GM20000 (cell line): ENCODE data around the gene IL12RB1.

ENCODE experiments used
- DNase-seq: peaks from one replicate; pipeline ENCODE4 v3.0.0; 2012; ENCODE audit warnings: low spot score
- TF ChIP-seq, protein P1 (sequence below): IDR thresholded peaks from 2 replicates; pipeline ENCODE4 v1.5.1; 2012; ENCODE audit warnings: mild to moderate bottlenecking, control low read depth; ENCODE audit errors: extremely low read depth, missing control alignments

The IL12RB1 gene

DNA sequence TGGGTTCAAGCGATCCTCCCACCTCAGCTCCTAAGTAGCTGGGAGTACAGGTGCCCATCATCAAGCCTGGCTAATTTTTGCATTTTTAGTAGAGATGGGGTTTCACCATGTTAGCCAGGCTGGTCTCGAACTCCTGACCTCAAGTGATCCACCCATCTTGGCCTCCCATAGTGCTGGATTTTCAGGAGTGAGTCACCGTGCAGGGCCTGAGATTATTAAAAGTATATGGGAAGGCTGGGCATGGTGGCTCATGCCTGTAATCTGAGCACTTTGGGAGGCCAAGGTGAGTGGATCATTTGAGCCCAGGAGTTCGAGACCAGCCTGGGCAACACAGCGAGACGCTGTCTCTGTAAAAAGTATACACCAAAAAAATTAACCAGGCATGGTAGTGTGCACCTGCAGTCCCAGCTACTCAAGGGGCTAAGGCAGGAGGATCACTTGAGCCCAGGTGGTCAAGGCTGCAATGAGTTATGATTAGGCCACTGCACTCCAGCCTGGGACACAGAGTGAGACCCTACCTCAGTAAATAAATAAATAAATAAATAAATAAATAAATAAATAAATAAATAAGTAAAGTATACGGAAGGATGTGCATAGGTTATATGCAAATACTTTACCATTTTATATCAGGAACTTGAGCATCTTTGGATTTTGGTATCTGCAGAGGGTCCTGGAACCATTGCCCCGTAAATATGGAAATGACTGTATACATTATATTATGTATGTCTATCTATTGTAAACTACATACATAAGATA lies 854 bp downstream of the IL12RB1 start:
- no peak for DNase-seq
- TF ChIP-seq, protein P1, sequence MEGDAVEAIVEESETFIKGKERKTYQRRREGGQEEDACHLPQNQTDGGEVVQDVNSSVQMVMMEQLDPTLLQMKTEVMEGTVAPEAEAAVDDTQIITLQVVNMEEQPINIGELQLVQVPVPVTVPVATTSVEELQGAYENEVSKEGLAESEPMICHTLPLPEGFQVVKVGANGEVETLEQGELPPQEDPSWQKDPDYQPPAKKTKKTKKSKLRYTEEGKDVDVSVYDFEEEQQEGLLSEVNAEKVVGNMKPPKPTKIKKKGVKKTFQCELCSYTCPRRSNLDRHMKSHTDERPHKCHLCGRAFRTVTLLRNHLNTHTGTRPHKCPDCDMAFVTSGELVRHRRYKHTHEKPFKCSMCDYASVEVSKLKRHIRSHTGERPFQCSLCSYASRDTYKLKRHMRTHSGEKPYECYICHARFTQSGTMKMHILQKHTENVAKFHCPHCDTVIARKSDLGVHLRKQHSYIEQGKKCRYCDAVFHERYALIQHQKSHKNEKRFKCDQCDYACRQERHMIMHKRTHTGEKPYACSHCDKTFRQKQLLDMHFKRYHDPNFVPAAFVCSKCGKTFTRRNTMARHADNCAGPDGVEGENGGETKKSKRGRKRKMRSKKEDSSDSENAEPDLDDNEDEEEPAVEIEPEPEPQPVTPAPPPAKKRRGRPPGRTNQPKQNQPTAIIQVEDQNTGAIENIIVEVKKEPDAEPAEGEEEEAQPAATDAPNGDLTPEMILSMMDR = no peak

DNA sequence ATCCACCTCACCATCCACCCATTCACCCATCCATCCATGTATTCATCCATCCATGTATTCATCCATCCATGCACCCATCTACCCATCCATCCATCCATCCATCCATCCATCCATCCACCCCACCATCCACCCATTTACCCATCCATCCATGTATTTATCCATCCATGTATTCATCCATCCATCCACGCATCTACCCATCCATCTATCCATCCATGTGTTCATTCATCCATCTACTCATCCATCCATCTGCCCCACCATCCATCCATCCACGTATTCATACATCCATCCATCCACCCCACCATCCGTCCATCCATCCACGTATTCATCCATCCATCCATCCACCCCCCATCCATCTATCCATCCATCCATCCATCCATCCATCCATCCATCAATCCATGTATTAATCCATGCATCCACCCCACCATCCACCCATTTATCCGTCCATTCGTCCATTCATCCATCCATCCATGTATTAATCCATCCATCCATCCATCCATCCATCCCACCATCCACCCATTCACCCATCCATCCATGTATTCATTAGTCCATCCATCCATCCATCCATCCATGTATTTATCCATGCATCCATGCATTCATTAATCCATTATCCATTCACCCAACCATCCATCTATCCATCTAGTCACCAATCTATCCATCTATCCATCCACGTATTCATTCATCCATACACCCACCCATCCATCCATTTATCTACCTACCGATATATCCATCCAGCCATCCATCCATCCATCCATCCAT lies 2.6 kb downstream of the IL12RB1 start:
- TF ChIP-seq, protein P1 = no peak
- DNase-seq = no peak

DNA sequence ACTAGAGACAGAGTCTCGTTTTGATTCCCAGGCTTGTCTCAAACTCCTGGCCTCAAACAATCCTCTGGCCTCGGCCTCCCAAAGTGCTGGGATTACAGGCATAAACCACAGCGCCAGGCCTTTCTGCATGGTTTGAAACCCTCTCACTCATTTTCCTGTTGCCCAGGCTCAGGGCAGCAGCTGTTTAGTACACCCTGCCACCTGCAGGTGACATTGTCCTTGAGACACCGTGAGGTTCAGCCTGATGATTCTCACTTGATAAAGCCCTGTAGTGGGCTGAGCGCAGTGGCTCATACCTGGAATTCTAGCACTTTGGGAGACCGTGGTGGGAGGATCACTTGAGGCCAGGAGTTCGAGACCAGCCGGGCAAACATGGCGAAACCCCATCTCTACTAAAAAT lies 12.5 kb downstream of the IL12RB1 start:
- no peak for DNase-seq
- TF ChIP-seq, protein P1 = no peak

DNA sequence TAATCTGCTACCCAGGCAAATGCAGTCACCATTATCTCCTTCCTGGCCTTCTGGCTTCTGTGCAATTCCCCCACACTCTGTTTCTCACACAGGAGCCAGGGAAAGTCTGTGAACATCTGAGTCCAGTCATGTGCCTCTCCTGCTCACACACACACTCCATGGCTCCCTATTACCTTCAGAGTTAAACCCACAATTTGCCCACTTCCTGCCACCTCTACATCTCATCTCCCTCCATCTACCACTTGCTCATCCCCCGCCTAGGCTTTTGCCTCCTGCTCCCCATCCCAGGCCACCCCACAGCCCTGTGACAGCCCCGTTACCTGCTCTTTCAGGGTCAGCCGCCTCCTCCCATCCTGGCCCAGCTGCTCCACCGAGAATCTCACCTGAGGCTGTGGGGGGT lies 13.5 kb downstream of the IL12RB1 start:
- no peak for DNase-seq

DNA sequence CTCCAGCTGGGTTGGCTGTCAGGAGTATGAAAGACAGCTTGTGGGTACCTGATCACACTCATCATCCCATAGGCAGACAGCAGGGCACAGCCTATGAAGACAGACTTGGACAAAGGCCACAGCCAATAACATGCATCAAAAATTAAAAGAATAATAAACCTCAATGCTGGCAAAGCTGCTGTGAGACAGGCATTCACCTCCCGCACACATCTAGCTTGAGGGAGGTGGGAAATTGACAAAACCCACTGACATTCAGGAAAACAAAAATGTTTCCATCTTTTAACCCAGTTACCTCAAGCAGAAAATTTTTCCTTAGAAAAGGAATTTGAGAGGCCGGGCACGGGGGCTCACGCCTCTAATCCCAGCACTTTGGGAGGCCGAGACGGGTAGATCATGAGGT lies 14.4 kb downstream of the IL12RB1 start:
- TF ChIP-seq, protein P1 = no peak
- DNase-seq = no peak

More for the DNA sequence above, 13.5 kb downstream of the IL12RB1 start:
- TF ChIP-seq, protein P1 = no peak

DNA sequence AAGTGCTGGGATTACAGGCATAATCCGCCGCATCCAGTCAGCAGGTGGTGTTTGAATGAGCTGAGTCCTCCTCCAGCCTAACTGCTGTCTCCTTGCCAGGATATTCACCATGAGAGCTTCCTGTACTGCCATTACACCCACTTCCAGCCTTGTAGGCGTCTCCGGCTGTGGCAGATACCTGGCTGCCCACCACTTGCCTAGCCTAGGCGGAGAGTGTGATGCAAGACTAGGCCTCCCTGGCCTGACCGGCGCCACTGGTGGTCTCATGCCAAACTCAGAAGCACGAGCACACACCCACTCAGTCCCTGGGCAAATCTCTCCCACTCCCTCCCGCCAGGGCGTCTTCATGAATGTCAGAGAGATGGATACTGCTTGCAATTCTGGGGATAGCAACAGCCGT lies 16.6 kb downstream of the IL12RB1 start:
- TF ChIP-seq, protein P1 = no peak
- DNase-seq = no peak

DNA sequence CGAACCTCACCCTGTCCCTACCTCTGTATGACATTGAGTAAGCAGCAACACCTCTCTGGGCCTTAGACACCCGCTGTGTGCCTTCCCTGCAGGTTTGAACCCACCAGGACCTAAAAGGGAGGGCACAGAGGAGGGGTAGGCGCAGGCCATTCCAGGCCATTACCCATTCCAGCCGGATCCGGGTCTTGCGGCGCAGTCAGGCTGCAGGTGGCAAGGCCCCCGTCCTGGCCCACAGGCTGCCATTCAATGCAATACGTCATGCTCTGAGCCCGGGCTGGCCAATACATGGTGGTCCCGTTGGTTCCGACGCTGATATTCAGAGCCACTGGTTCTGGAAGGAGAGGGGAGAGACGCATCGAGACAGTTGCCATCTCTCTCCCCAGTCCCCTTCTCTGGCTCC lies 17.4 kb downstream of the IL12RB1 start:
- TF ChIP-seq, protein P1 = no peak
- no peak for DNase-seq
